K562 (cell line): ENCODE data around the gene ZBTB39. TPM values are rescaled to one million over a fixed set of nuclear protein-coding genes. Genes with fewer than 3 reads are reported as not detected.

Source experiments
- ATAC-seq: fragments of 200-7000 bp; cut with Tn5 transposase; 3 replicates; pipeline ENCODE4 v1.9.1; 2020; ENCODE audit warnings: moderate library complexity
- BruUV-seq: library from RNA; stranded (reverse); fragments of 400-500 nt; replicated peaks from 2 replicates; lab custom pipeline; 2021; lab: Mats Ljungman, UMichigan
- CTCF ChIA-PET: fragments of 300-600 bp; formaldehyde crosslinking; extraction: SDS; loops from one replicate; lab custom pipeline; 2021; ENCODE audit warnings: low intra/inter-chr PET ratio; lab: Yijun Ruan, JAX
- POLR2A ChIA-PET: fragments of 300-600, 350-650 bp; sonication (Branson Sonifier 250); formaldehyde crosslinking; extraction: SDS; loops from one replicate; lab custom pipeline; 2021; ENCODE audit warnings: antibody characterized with exemption, inconsistent platforms; lab: Yijun Ruan, JAX
- DNase-seq, 4 experiments: peaks; one replicate each; pipeline versions ENCODE4 v3.0.0 to v3.0.0-alpha.2; 2011 to 2018; ENCODE audit warnings: low spot score in 3 of 4, mixed read lengths in 3 of 4; ENCODE audit errors: extremely low read depth in 1 of 4
- FAIRE-seq: peaks from 2 replicates; lab custom pipeline; 2011; peaks lifted over from hg19 to GRCh38; lab: Jason Lieb, UNC
- H2AFZ ChIP-seq: 2 replicates; pipeline ENCODE4 v1.6.0; 2011; ENCODE audit warnings: low read depth, low read length, control low read depth, inconsistent platforms
- H3K27ac ChIP-seq: fragments of 200-600 bp; 3 replicates; pipeline ENCODE4 v1.8.0; 2011; ENCODE audit warnings: low read depth, mild to moderate bottlenecking, control low read depth, inconsistent platforms, low read length, moderate library complexity, mixed read lengths; ENCODE audit errors: extremely low read depth
- H3K27me3 ChIP-seq, 2 experiments: fragments of 300-600 bp in 1 of 2; 2 replicates in 1 of 2; 3 replicates in 1 of 2; pipeline versions ENCODE4 v1.6.0 to v1.8.0; 2011; ENCODE audit warnings: inconsistent platforms in 2 of 2, low read length in 2 of 2, mild to moderate bottlenecking in 1 of 2, mixed read lengths in 1 of 2, moderate library complexity in 1 of 2; ENCODE audit not compliant: control insufficient read depth in 2 of 2, insufficient read depth in 2 of 2
- H3K36me3 ChIP-seq: fragments of 300-600 bp; 3 replicates; pipeline ENCODE4 v1.8.0; 2011; ENCODE audit warnings: mild to moderate bottlenecking, low read length, inconsistent platforms; ENCODE audit not compliant: control insufficient read depth, insufficient read depth
- H3K4me1 ChIP-seq, 2 experiments: fragments of 200-600 bp in 1 of 2; replicated peaks in 1 of 2; 2 replicates in 1 of 2; 3 replicates in 1 of 2; pipeline versions ENCODE4 v1.5.1 to v1.8.0; 2011; ENCODE audit warnings: inconsistent platforms in 2 of 2, low read length in 2 of 2, mild to moderate bottlenecking in 1 of 2, mixed read lengths in 1 of 2, moderate library complexity in 1 of 2; ENCODE audit not compliant: control insufficient read depth in 2 of 2, insufficient read depth in 2 of 2
- H3K4me2 ChIP-seq: 2 replicates; pipeline ENCODE4 v1.6.1; 2011; ENCODE audit warnings: low read length, control low read depth, inconsistent platforms, mixed read lengths; ENCODE audit not compliant: insufficient read depth
- H3K4me3 ChIP-seq: fragments of 200-600 bp; sonication (generic), shearing (Covaris generic); 2 replicates; pipeline ENCODE4 v1.5.1; 2016; ENCODE audit warnings: control low read depth, inconsistent platforms
- H3K79me2 ChIP-seq: fragments of 200-600 bp; 3 replicates; pipeline ENCODE4 v1.8.0; 2011; ENCODE audit warnings: low read length, inconsistent platforms; ENCODE audit not compliant: control insufficient read depth, insufficient read depth
- H3K9ac ChIP-seq, 2 experiments: 2 replicates each; pipeline versions ENCODE4 v1.6.0 to v1.6.1; 2011; ENCODE audit warnings: low read depth in 2 of 2, low read length in 2 of 2, control low read depth in 1 of 2, inconsistent platforms in 1 of 2, mild to moderate bottlenecking in 1 of 2, mixed read lengths in 1 of 2; ENCODE audit not compliant: insufficient read depth in 1 of 2
- H3K9me1 ChIP-seq: one replicate; pipeline ENCODE4 v1.6.0; 2011; ENCODE audit warnings: inconsistent platforms, mild to moderate bottlenecking, low read length, moderate library complexity; ENCODE audit not compliant: control insufficient read depth, insufficient read depth
- H3K9me3 ChIP-seq: replicated peaks from 2 replicates; pipeline ENCODE4 v1.5.1; 2011; ENCODE audit warnings: low read depth, low read length, inconsistent platforms; ENCODE audit not compliant: control insufficient read depth, insufficient read depth
- H4K20me1 ChIP-seq: replicated peaks from 2 replicates; pipeline ENCODE4 v1.6.1; 2011; ENCODE audit warnings: low read length, inconsistent platforms, mixed read lengths; ENCODE audit not compliant: control insufficient read depth, insufficient read depth
- BRD9 ChIP-seq: fragments of 450-650 bp; IDR thresholded peaks from 2 replicates; pipeline ENCODE4 v1.6.1; 2018; ENCODE audit warnings: low read depth; ENCODE audit not compliant: partially characterized antibody
- CSDE1 ChIP-seq, 2 experiments: fragments of 450-650 bp; IDR thresholded peaks; 2 replicates each; pipeline ENCODE4 v1.6.1; 2016; ENCODE audit warnings: mild to moderate bottlenecking in 1 of 2
- FIP1L1 ChIP-seq: fragments of 200-400 bp; formaldehyde crosslinking; IDR thresholded peaks from 2 replicates; pipeline ENCODE4 v1.6.1; 2018; ENCODE audit warnings: mild to moderate bottlenecking, low read depth, low read length; ENCODE audit not compliant: poor library complexity, severe bottlenecking
- HDAC8 ChIP-seq: fragments of 450-650 bp; IDR thresholded peaks from 2 replicates; pipeline ENCODE4 v1.6.1; 2016; ENCODE audit warnings: mild to moderate bottlenecking, missing genetic modification characterization, moderate library complexity, missing compliant biosample characterization
- MAZ ChIP-seq, 2 experiments: fragments of 450-650 bp in 1 of 2; sonication (generic) in 1 of 2; formaldehyde crosslinking; IDR thresholded peaks in 1 of 2; conservative IDR thresholded peaks in 1 of 2; 2 replicates each; pipeline versions ENCODE4 v1.4.0 to v1.5.0; 2020; ENCODE audit warnings: mild to moderate bottlenecking in 1 of 2, missing genetic modification reagents in 1 of 2
- STAT5A ChIP-seq: IDR thresholded peaks from 2 replicates; pipeline ENCODE4 v1.6.1; 2012; ENCODE audit warnings: low read length, inconsistent platforms, borderline replicate concordance
- TAF15 ChIP-seq: fragments of 200-400 bp; formaldehyde crosslinking; IDR thresholded peaks from 2 replicates; pipeline ENCODE4 v1.6.1; 2017; ENCODE audit warnings: mild to moderate bottlenecking, low read depth, low read length, moderate library complexity
- TSC22D4 ChIP-seq: fragments of 450-650 bp; IDR thresholded peaks from 2 replicates; pipeline ENCODE4 v1.6.1; 2016; ENCODE audit warnings: missing genetic modification characterization, missing biosample characterization, control low read depth
- ZC3H11A ChIP-seq: IDR thresholded peaks from 2 replicates; pipeline ENCODE4 v1.6.1; 2012; ENCODE audit warnings: low read depth, low read length, improper control_type of control experiment
- ZNF175 ChIP-seq: fragments of 200-800 bp; sonication (Bioruptor generic); IDR thresholded peaks from 2 replicates; pipeline ENCODE4 v1.6.1; 2016; ENCODE audit warnings: low read depth, mild to moderate bottlenecking, missing genetic modification characterization, missing compliant biosample characterization
- ZNF282 ChIP-seq: sonication (generic); formaldehyde crosslinking; IDR thresholded peaks from 2 replicates; pipeline ENCODE4 v1.8.1; 2023; ENCODE audit warnings: missing genetic modification reagents
- ZNF324 ChIP-seq: fragments of 250-450 bp; sonication (Bioruptor Pico); IDR thresholded peaks from 2 replicates; pipeline ENCODE4 v1.4.0; 2020; ENCODE audit warnings: mild to moderate bottlenecking
- WGBS: fragments of 100-300 bp; shearing (Covaris generic); methylation state at CpG from one replicate; pipeline ENCODE4 v1.1.6; 2016; ENCODE audit warnings: low coverage, mixed read lengths; ENCODE audit not compliant: insufficient coverage; ENCODE audit errors: missing lambda C conversion rate; 5-methylcytosine and 5-hydroxymethylcytosine counted together
- in situ Hi-C: fragments of 300-500 bp; cut with MboI; formaldehyde crosslinking; loops from 4 replicates; pipeline ENCODE4 v1.15.0; 2018; ENCODE audit warnings: inconsistent platforms, mixed read lengths
- intact Hi-C: fragments of 100-400 bp; cut with micrococcal nuclease; formaldehyde crosslinking; loops from 2 replicates; pipeline ENCODE4 v1.14.2; 2022
- polyA plus RNA-seq, 8 experiments: library from polyadenylated mRNA; depleted of rRNA in 4 of 8; stranded (reverse) in 5 of 8; unstranded in 3 of 8; fragments of >200 nt; fragmentation: Nextera tagmentation in 2 of 8; fragmentation: Illumina TruSeq in 1 of 8; extraction: Ambion mirVana in 2 of 8; extraction: Trizol in 1 of 8; gene quantifications; 2 replicates each; pipeline versions ENCODE4 v1.2.1 to v1.2.3, GENCODE V29; 2011 to 2014; ENCODE audit warnings: inconsistent platforms in 1 of 8, missing spikeins in 1 of 8
- total RNA-seq, 7 experiments: library from RNA; depleted of rRNA in 6 of 7; stranded (reverse); fragments of >200 nt in 6 of 7; fragmentation: Illumina TruSeq in 2 of 7; extraction: Trizol in 2 of 7; gene quantifications; 2 replicates each; pipeline versions ENCODE4 v1.2.1 to v1.2.3, GENCODE V29; 2011 to 2021; ENCODE audit warnings: low replicate concordance in 1 of 7
- TF ChIP-seq, protein P1 (sequence below): IDR thresholded peaks from 2 replicates; pipeline ENCODE4 v1.6.1; 2011; ENCODE audit not compliant: insufficient read length; ENCODE audit errors: extremely low read depth
- TF ChIP-seq, protein P2 (sequence below): fragments of 250-450 bp; sonication (Bioruptor Pico); IDR thresholded peaks from 2 replicates; pipeline ENCODE4 v1.9.0; 2021; ENCODE audit warnings: mild to moderate bottlenecking, inconsistent platforms

Gene ZBTB39
- total and polyA plus RNA-seq, 9 of the 15 experiments (the other 6 are each of a cell fraction or from before 2014, with no cell fraction given) = 3.3 to 13.3 (median 8.6) TPM

DNA sequence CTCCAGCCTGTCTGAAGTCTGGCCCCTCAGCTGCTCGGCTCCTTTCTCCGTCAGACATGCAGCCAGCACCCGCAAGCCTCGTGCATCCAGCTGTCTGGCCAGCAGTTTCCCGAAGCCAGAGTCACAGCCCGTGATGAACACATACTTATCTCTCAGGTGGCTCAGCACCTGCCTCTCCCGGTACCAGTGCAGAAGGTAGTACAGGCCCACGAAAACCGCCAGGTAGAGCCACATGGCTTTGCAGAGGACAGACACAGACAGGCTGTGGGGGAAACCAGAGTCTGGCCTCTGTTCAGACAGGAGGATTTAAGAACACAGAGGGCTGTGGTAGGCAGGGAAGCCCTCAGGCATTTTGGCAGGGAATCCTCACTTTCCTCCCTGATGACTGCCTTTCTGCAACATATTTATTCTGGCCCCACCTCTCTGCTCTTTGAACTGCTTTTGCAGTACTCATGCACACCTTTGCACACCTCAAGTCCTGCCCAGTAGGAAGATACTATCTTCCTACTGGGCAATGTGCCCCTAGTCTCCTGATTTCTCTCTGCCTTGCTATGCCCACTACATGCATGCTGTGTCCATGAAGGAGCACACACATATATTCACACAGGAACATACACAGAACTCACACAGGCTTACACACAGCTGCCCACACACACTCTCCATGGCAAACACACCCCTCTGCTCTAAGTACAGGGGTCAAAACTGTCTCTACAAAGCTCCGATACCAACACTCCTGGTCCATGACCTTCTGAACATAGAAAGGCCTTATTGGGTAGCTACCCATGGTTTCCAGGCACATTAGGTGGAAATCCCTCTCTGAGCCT is 48.9 kb downstream of the ZBTB39 start, which contains the start of gene RDH16:
Gene RDH16, minus strand, starts transcription at position 380 of the 824 bp plus-strand sequence. Its CDS starts 146 bp downstream, at position 234.
- Histone ChIP-seq H3K9me3 (no peaks in the 10 kb centered on the region; the same call in 1 of the 2 replicates), H3K27ac (no peak within 1 kb of the TSS), H2AFZ (no peak within 1 kb of the TSS), H3K4me3 (no peak within 1 kb of the TSS), H3K36me3 (no peaks in the 10 kb centered on the region), H3K9me1 (no peaks in the 10 kb centered on the region), H3K27me3 (peaks cover 0 to 15% of the 10 kb centered on the region in 2 experiments; a peak in 1 of 5 replicates), H3K79me2 (no peaks in the 10 kb centered on the region), H3K4me2 (no peak within 1 kb of the TSS), H3K4me1 (no peaks in the 10 kb centered on the region; a peak in 1 of 5 replicates), H3K9ac (no peak within 1 kb of the TSS), H4K20me1 (no peaks in the 10 kb centered on the region)
- FAIRE-seq (no peak), ATAC-seq (no peak), DNase-seq (peak in 1 of 4 experiments; percentile 2)
- intact Hi-C loops = no loop called here
- ChIA-PET POLR2A (no interaction called here), CTCF (no interaction called here)
- WGBS = 16% methylated on average over 9 of the region's 10 CpGs
- BruUV-seq = no TSS peak
- TF ChIP-seq ZC3H11A (no peak), FIP1L1 (no peak), TAF15 (no peak), MAZ (CRISPR knock-in tag; conservative IDR thresholded peaks at IDR 0.05 in 1 of 2, IDR thresholded peaks at IDR 0.05 in 1 of 2) (no peak), CSDE1 (IDR thresholded peaks at IDR 0.05) (no peak), BRD9 (no peak), TSC22D4 (no peak), ZNF324 (CRISPR knock-in tag) (no peak), STAT5A (no peak), ZNF175 (no peak), HDAC8 (tag) (no peak), ZNF282 (CRISPR knock-in tag) (no peak)
- TF ChIP-seq, protein P1, sequence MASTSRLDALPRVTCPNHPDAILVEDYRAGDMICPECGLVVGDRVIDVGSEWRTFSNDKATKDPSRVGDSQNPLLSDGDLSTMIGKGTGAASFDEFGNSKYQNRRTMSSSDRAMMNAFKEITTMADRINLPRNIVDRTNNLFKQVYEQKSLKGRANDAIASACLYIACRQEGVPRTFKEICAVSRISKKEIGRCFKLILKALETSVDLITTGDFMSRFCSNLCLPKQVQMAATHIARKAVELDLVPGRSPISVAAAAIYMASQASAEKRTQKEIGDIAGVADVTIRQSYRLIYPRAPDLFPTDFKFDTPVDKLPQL = no peak
- TF ChIP-seq, protein P2, sequence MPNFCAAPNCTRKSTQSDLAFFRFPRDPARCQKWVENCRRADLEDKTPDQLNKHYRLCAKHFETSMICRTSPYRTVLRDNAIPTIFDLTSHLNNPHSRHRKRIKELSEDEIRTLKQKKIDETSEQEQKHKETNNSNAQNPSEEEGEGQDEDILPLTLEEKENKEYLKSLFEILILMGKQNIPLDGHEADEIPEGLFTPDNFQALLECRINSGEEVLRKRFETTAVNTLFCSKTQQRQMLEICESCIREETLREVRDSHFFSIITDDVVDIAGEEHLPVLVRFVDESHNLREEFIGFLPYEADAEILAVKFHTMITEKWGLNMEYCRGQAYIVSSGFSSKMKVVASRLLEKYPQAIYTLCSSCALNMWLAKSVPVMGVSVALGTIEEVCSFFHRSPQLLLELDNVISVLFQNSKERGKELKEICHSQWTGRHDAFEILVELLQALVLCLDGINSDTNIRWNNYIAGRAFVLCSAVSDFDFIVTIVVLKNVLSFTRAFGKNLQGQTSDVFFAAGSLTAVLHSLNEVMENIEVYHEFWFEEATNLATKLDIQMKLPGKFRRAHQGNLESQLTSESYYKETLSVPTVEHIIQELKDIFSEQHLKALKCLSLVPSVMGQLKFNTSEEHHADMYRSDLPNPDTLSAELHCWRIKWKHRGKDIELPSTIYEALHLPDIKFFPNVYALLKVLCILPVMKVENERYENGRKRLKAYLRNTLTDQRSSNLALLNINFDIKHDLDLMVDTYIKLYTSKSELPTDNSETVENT (CRISPR knock-in tag) = no peak
- in situ Hi-C loops = no loop called here
